Activated B cell treated with CpG ODN at 0.5 μM for 24 hours (primary cell): Measurements from ENCODE around the gene BABAM2. TPM values are rescaled to one million over a fixed set of nuclear protein-coding genes. Genes with fewer than 3 reads are reported as not detected.

Experiments
- ATAC-seq: fragments of 200-7000 bp; cut with Tn5 transposase; one replicate; pipeline ENCODE4 v1.10.0; 2021; ENCODE audit warnings: low read depth, mild to moderate bottlenecking, moderate library complexity
- CTCF ChIA-PET: fragments of 350-600 bp; sonication (Branson Sonifier 250); formaldehyde crosslinking; loops from one replicate; lab custom pipeline; 2021; ENCODE audit warnings: antibody characterized with exemption; lab: Charles Lee
- POLR2A ChIA-PET: fragments of 350-600 bp; sonication (Branson Sonifier 250); formaldehyde crosslinking; loops from one replicate; lab custom pipeline; 2021; ENCODE audit warnings: antibody characterized with exemption; lab: Charles Lee
- DNase-seq: peaks from one replicate; pipeline ENCODE4 v3.0.0; 2022
- H3K27ac Mint-ChIP-seq: one replicate; pipeline ENCODE4 v1.8.0; 2020; ENCODE audit warnings: mixed read lengths
- H3K27me3 Mint-ChIP-seq: one replicate; pipeline ENCODE4 v1.8.0; 2021; ENCODE audit warnings: mixed read lengths
- H3K36me3 Mint-ChIP-seq: one replicate; pipeline ENCODE4 v1.8.0; 2021; ENCODE audit warnings: low read depth, mixed read lengths
- H3K4me1 Mint-ChIP-seq: one replicate; pipeline ENCODE4 v1.8.0; 2021; ENCODE audit warnings: mixed read lengths
- H3K4me3 Mint-ChIP-seq: one replicate; pipeline ENCODE4 v1.8.0; 2020; ENCODE audit warnings: mild to moderate bottlenecking, mixed read lengths
- H3K9me3 Mint-ChIP-seq: one replicate; pipeline ENCODE4 v1.8.0; 2020; ENCODE audit warnings: mixed read lengths
- CTCF ChIP-seq: fragments of 200-600 bp; IDR thresholded peaks from one replicate; pipeline ENCODE4 v1.8.0; 2022; ENCODE audit warnings: antibody characterized with exemption, mild to moderate bottlenecking
- intact Hi-C: fragments of 100-400 bp; cut with micrococcal nuclease; formaldehyde crosslinking; loops from one replicate; pipeline ENCODE4 v1.15.1; 2024
- total RNA-seq: library from RNA; stranded (reverse); gene quantifications from 2 replicates; pipeline ENCODE4 v1.2.3, GENCODE V29; 2022

Gene BABAM2
- total RNA-seq, 1 donor from 2014 or later = 55.6 TPM

- CTCF ChIA-PET = no interaction called here
- H3K27ac Mint-ChIP-seq = no peak overlapping the region
- ATAC-seq (no peak), DNase-seq (no peak)
- no peaks in the 10 kb centered on the region for H3K27me3 Mint-ChIP-seq
- intact Hi-C loops = no loop called here
- peaks cover 3% of the 10 kb centered on the region for H3K36me3 Mint-ChIP-seq
- H3K9me3 Mint-ChIP-seq = no peaks in the 10 kb centered on the region
- H3K4me3 Mint-ChIP-seq = no peak overlapping the region
- H3K4me1 Mint-ChIP-seq = no peaks in the 10 kb centered on the region
- no peak for TF ChIP-seq CTCF
- POLR2A ChIA-PET = no interaction called here
These were observed 144.2 kb downstream of the BABAM2 start for GRCh38 chr2:28034696-28035095.

- Mint-ChIP-seq H3K27ac (no peak overlapping the region), H3K4me3 (no peak overlapping the region), H3K27me3 (no peaks in the 10 kb centered on the region), H3K36me3 (peaks cover 3% of the 10 kb centered on the region), H3K4me1 (no peaks in the 10 kb centered on the region), H3K9me3 (no peaks in the 10 kb centered on the region)
- intact Hi-C loops = no loop called here
- ATAC-seq (no peak), DNase-seq (no peak)
- ChIA-PET CTCF (no interaction called here), POLR2A (no interaction called here)
- TF ChIP-seq CTCF = no peak
These were observed 144.7 kb downstream of the BABAM2 start for GRCh38 chr2:28035163-28035690.

GRCh38 chr2:28035816-28036215, 145.3 kb downstream of the BABAM2 start:
- DNase-seq (no peak), ATAC-seq (no peak)
- no peak overlapping the region for H3K27ac Mint-ChIP-seq
- CTCF ChIA-PET = no interaction called here
- POLR2A ChIA-PET = no interaction called here
- TF ChIP-seq CTCF = no peak
- H3K9me3 Mint-ChIP-seq = no peaks in the 10 kb centered on the region
- H3K27me3 Mint-ChIP-seq = no peaks in the 10 kb centered on the region
- H3K4me3 Mint-ChIP-seq = no peak overlapping the region
- intact Hi-C loops = no loop called here
- H3K36me3 Mint-ChIP-seq = peaks cover 3% of the 10 kb centered on the region
- H3K4me1 Mint-ChIP-seq = no peaks in the 10 kb centered on the region

- CTCF ChIA-PET = no interaction called here
- Mint-ChIP-seq H3K9me3 (no peaks in the 10 kb centered on the region), H3K27me3 (no peaks in the 10 kb centered on the region), H3K27ac (no peak overlapping the region), H3K4me1 (no peaks in the 10 kb centered on the region), H3K4me3 (no peak overlapping the region), H3K36me3 (peaks cover 3% of the 10 kb centered on the region)
- ATAC-seq (no peak), DNase-seq (no peak)
- intact Hi-C loops = no loop called here
- TF ChIP-seq CTCF = no peak
- POLR2A ChIA-PET = no interaction called here
These were observed 145.8 kb downstream of the BABAM2 start for GRCh38 chr2:28036307-28036706.

GRCh38 chr2:28038722-28039121, 148.2 kb downstream of the BABAM2 start:
- H3K36me3 Mint-ChIP-seq = peaks cover 3% of the 10 kb centered on the region
- H3K4me1 Mint-ChIP-seq = no peaks in the 10 kb centered on the region
- no peak overlapping the region for H3K4me3 Mint-ChIP-seq
- DNase-seq = no peak
- intact Hi-C loops = no loop called here
- H3K27me3 Mint-ChIP-seq = no peaks in the 10 kb centered on the region
- no peak overlapping the region for H3K27ac Mint-ChIP-seq
- no peak for TF ChIP-seq CTCF
- ChIA-PET POLR2A (no interaction called here), CTCF (no interaction called here)
- ATAC-seq = no peak
- no peaks in the 10 kb centered on the region for H3K9me3 Mint-ChIP-seq
